CD14-positive monocyte (primary cell): ENCODE measurements around the gene MMP15. TPM values are rescaled to one million over a fixed set of nuclear protein-coding genes. Genes with fewer than 3 reads are reported as not detected.

Source experiments
- DNase-seq, 3 donors: peaks; one replicate each; pipeline ENCODE4 v3.0.0-alpha.2; 2011 to 2022
- H2AFZ ChIP-seq: 2 replicates; pipeline ENCODE4 v1.6.0; 2012; ENCODE audit warnings: mild to moderate bottlenecking, low read depth, low read length, inconsistent platforms; ENCODE audit not compliant: insufficient read depth, poor library complexity, severe bottlenecking
- H3K27ac ChIP-seq, 2 donors: 1 replicate in 1 of 2; 2 replicates in 1 of 2; pipeline ENCODE4 v1.5.1; 2012 to 2013; ENCODE audit warnings: low read length in 2 of 2, control low read depth in 1 of 2, inconsistent platforms in 1 of 2, low read depth in 1 of 2, mild to moderate bottlenecking in 1 of 2
- H3K27me3 ChIP-seq, 2 donors: one replicate each; pipeline versions ENCODE4 v1.6.0 to v1.6.1; 2011 to 2013; ENCODE audit warnings: low read length in 2 of 2; ENCODE audit not compliant: control insufficient read depth in 2 of 2, insufficient read depth in 2 of 2
- H3K36me3 ChIP-seq, 2 donors: replicated peaks in 1 of 2; 1 replicate in 1 of 2; 2 replicates in 1 of 2; pipeline versions ENCODE4 v1.5.1 to v1.6.1; 2012 to 2013; ENCODE audit warnings: low read length in 2 of 2, control low read depth in 1 of 2, inconsistent platforms in 1 of 2, mild to moderate bottlenecking in 1 of 2; ENCODE audit not compliant: insufficient read depth in 2 of 2, control insufficient read depth in 1 of 2
- H3K4me1 ChIP-seq, 2 donors: 1 replicate in 1 of 2; 2 replicates in 1 of 2; pipeline versions ENCODE4 v1.5.1 to v1.6.1; 2012 to 2013; ENCODE audit warnings: low read length in 2 of 2, control low read depth in 1 of 2, inconsistent platforms in 1 of 2, mild to moderate bottlenecking in 1 of 2, moderate library complexity in 1 of 2; ENCODE audit not compliant: insufficient read depth in 2 of 2, control insufficient read depth in 1 of 2
- H3K4me2 ChIP-seq: replicated peaks from 2 replicates; pipeline ENCODE3; 2012; ENCODE audit warnings: low read length, moderate library complexity, mild to moderate bottlenecking; ENCODE audit not compliant: poor library complexity, severe bottlenecking; ENCODE audit errors: extremely low read depth
- H3K4me3 ChIP-seq, 3 experiments: fragments of 200-600 bp in 1 of 3; sonication (generic) in 1 of 3; replicated peaks in 1 of 3; 1 replicate in 2 of 3; 2 replicates in 1 of 3; pipeline ENCODE4 v1.5.1; 2011 to 2013; ENCODE audit warnings: low read length in 3 of 3, mild to moderate bottlenecking in 3 of 3, control low read depth in 2 of 3, low read depth in 2 of 3, inconsistent platforms in 1 of 3, moderate library complexity in 1 of 3
- H3K79me2 ChIP-seq: 2 replicates; pipeline ENCODE4 v1.6.0; 2012; ENCODE audit warnings: mild to moderate bottlenecking, control low read depth, inconsistent platforms, low read length, moderate library complexity; ENCODE audit not compliant: insufficient read depth
- H3K9ac ChIP-seq: 2 replicates; pipeline ENCODE4 v1.6.0; 2017; ENCODE audit warnings: low read length, mild to moderate bottlenecking; ENCODE audit not compliant: insufficient read depth, poor library complexity, severe bottlenecking
- H3K9me3 ChIP-seq, 2 donors: replicated peaks in 1 of 2; 1 replicate in 1 of 2; 2 replicates in 1 of 2; pipeline versions ENCODE4 v1.5.1 to v1.6.1; 2012 to 2013; ENCODE audit warnings: low read length in 2 of 2, control low read depth in 1 of 2; ENCODE audit not compliant: control insufficient read depth in 1 of 2, insufficient read depth in 1 of 2
- H4K20me1 ChIP-seq: 2 replicates; pipeline ENCODE4 v1.6.0; 2012; ENCODE audit warnings: mild to moderate bottlenecking, low read length, control low read depth, moderate library complexity; ENCODE audit not compliant: insufficient read depth
- H3K27ac Mint-ChIP-seq, 7 donors: one replicate each; pipeline ENCODE4 v1.8.0; 2020; ENCODE audit warnings: mild to moderate bottlenecking in 7 of 7, mixed read lengths in 7 of 7, moderate library complexity in 6 of 7, inconsistent platforms in 2 of 7
- H3K27me3 Mint-ChIP-seq, 3 donors: one replicate each; pipeline ENCODE4 v1.8.0; 2021 to 2022; ENCODE audit warnings: low read depth in 3 of 3, mild to moderate bottlenecking in 3 of 3, mixed read lengths in 3 of 3, moderate library complexity in 3 of 3, inconsistent platforms in 1 of 3
- H3K36me3 Mint-ChIP-seq, 2 donors: one replicate each; pipeline ENCODE4 v1.8.0; 2020; ENCODE audit warnings: mixed read lengths in 2 of 2, inconsistent platforms in 1 of 2, mild to moderate bottlenecking in 1 of 2
- H3K4me1 Mint-ChIP-seq: one replicate; pipeline ENCODE4 v1.8.0; 2020; ENCODE audit warnings: mild to moderate bottlenecking, mixed read lengths
- H3K4me3 Mint-ChIP-seq, 2 donors: one replicate each; pipeline ENCODE4 v1.8.0; 2020; ENCODE audit warnings: mild to moderate bottlenecking in 2 of 2, mixed read lengths in 2 of 2, moderate library complexity in 1 of 2
- H3K9me3 Mint-ChIP-seq, 7 donors: one replicate each; pipeline ENCODE4 v1.8.0; 2020 to 2022; ENCODE audit warnings: mixed read lengths in 7 of 7, mild to moderate bottlenecking in 6 of 7, moderate library complexity in 6 of 7, inconsistent platforms in 2 of 7
- WGBS: methylation state at CpG from one replicate; pipeline ENCODE4 v1.1.5; 2013; ENCODE audit warnings: missing lambda C conversion rate; ENCODE audit not compliant: insufficient coverage; 5-methylcytosine and 5-hydroxymethylcytosine counted together
- intact Hi-C, 2 donors: fragments of 100-400 bp; cut with micrococcal nuclease; formaldehyde crosslinking; loops; one replicate each; pipeline versions ENCODE4 v1.15.0 to v1.15.1; 2023
- polyA plus RNA-seq, 3 donors: library from polyadenylated mRNA; depleted of rRNA in 1 of 3; unstranded in 2 of 3; stranded (reverse) in 1 of 3; fragments of 300-500 nt in 2 of 3; fragments of >200 nt in 1 of 3; fragmentation: Illumina TruSeq in 2 of 3; gene quantifications; 1 replicate in 2 of 3; 2 replicates in 1 of 3; pipeline ENCODE4 v1.2.3, GENCODE V29; 2012 to 2021
- TF ChIP-seq, protein P1 (sequence below): fragments of 200-600 bp; IDR thresholded peaks from one replicate; pipeline ENCODE4 v1.8.0; 2022; ENCODE audit warnings: antibody characterized with exemption, mild to moderate bottlenecking

Gene MMP15
- polyA plus RNA-seq, 3 donors = not detected

DNA sequence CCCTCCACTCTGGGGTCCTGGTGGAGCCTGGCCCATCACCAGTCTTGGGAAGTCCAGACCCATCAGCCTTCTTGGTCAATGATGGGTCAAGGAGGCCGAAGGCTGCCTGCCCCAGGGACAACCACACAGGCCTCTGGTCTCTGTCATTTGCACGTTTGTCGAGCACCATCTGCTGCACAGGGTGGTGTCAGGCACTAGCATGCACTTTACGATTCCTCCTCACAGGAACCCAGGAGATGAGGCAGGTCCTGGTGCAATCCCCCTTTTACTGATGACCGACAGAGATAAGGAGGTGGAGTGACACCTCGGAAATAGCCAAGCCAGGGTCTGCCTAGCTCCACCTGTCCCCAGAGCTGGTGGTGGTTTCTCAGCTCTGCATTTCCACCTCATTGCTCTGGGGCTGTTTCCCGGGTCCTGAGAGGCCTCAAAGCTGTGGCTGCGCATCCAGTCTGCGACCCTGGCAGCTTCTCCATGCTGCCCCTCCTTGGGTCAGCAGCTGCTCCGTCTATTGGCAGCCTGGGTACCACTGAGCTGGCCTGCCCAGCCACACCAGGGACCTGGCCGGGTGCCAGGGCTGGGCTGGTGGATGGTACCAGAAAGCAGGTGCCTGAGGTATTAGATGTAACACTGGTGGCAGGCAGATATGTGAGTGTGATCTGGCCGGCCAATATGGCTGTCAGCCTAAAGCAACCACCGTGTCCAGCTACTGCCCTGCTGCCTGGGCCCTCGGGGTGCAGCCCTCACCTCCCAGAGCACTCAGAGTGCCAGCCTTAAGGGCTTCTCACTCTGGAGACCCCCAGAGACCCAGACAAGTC lies 10.0 kb downstream of the MMP15 start:
- no peak for DNase-seq
- intact Hi-C loops = no loop called here

DNA sequence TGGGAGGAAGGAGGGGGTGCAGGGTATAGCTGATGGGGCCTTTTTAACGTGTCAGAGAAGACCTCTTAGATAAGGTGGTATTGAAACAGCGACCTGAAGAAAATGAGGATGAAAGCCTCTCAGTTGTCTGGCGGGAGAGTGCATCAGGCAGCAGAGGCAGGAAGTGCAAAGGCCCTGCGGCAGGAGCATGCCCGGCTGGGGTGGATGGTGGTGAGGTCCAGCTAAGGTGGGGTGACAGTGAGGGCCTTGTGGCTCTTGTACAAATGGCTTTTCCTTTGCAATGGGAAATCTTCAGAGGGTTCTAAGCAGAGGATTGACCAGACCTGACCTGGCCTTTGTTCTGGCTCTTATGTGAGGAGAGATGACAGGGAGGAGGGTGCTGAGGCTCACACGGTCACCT lies 11.4 kb downstream of the MMP15 start:
- WGBS = 95% methylated on average over 5 of the region's 6 CpGs
- H4K20me1 ChIP-seq = no peaks in the 10 kb centered on the region
- peaks cover 0 to 2% (median 0%) of the 10 kb centered on the region in 7 donors for H3K9me3 Mint-ChIP-seq
- H3K79me2 ChIP-seq = no peaks in the 10 kb centered on the region
- no peak overlapping the region for H3K27ac ChIP-seq
- TF ChIP-seq, protein P1, sequence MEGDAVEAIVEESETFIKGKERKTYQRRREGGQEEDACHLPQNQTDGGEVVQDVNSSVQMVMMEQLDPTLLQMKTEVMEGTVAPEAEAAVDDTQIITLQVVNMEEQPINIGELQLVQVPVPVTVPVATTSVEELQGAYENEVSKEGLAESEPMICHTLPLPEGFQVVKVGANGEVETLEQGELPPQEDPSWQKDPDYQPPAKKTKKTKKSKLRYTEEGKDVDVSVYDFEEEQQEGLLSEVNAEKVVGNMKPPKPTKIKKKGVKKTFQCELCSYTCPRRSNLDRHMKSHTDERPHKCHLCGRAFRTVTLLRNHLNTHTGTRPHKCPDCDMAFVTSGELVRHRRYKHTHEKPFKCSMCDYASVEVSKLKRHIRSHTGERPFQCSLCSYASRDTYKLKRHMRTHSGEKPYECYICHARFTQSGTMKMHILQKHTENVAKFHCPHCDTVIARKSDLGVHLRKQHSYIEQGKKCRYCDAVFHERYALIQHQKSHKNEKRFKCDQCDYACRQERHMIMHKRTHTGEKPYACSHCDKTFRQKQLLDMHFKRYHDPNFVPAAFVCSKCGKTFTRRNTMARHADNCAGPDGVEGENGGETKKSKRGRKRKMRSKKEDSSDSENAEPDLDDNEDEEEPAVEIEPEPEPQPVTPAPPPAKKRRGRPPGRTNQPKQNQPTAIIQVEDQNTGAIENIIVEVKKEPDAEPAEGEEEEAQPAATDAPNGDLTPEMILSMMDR = no peak
- intact Hi-C loops = no loop called here
- no peak overlapping the region for H3K9ac ChIP-seq
- no peak for DNase-seq
- no peaks in the 10 kb centered on the region for H3K27me3 ChIP-seq
- H3K36me3 Mint-ChIP-seq = no peaks in the 10 kb centered on the region
- no peaks in the 10 kb centered on the region for H3K9me3 ChIP-seq
- H3K27me3 Mint-ChIP-seq = peaks cover 0 to 2% (median 0%) of the 10 kb centered on the region in 3 donors
- H3K27ac Mint-ChIP-seq = no peak overlapping the region
- H3K4me3 Mint-ChIP-seq = no peak overlapping the region
- no peaks in the 10 kb centered on the region for H3K4me1 Mint-ChIP-seq
- H3K4me2 ChIP-seq = no peak overlapping the region
- no peak overlapping the region for H3K4me3 ChIP-seq
- no peaks in the 10 kb centered on the region for H3K36me3 ChIP-seq
- no peak overlapping the region for H2AFZ ChIP-seq
- H3K4me1 ChIP-seq = no peaks in the 10 kb centered on the region

More for the DNA sequence above, 10.0 kb downstream of the MMP15 start:
- WGBS = 95% methylated on average over 12 of the region's 14 CpGs
- no peak overlapping the region for H3K9ac ChIP-seq
- H3K27me3 ChIP-seq = no peaks in the 10 kb centered on the region
- no peaks in the 10 kb centered on the region for H3K36me3 Mint-ChIP-seq
- peaks cover 0 to 2% (median 0%) of the 10 kb centered on the region in 3 donors for H3K27me3 Mint-ChIP-seq
- no peaks in the 10 kb centered on the region for H3K79me2 ChIP-seq
- H3K4me3 ChIP-seq = no peak overlapping the region
- H3K27ac Mint-ChIP-seq = no peak overlapping the region
- no peaks in the 10 kb centered on the region for H3K9me3 ChIP-seq
- H4K20me1 ChIP-seq = no peaks in the 10 kb centered on the region
- H2AFZ ChIP-seq = no peak overlapping the region
- no peaks in the 10 kb centered on the region for H3K4me1 ChIP-seq
- no peaks in the 10 kb centered on the region for H3K36me3 ChIP-seq
- TF ChIP-seq, protein P1 = no peak
- H3K4me1 Mint-ChIP-seq = no peaks in the 10 kb centered on the region
- H3K4me2 ChIP-seq = no peak overlapping the region
- peaks cover 0 to 2% (median 0%) of the 10 kb centered on the region in 7 donors for H3K9me3 Mint-ChIP-seq
- H3K27ac ChIP-seq = no peak overlapping the region
- H3K4me3 Mint-ChIP-seq = no peak overlapping the region
